ENCODE results near the gene SYNPO. TPM values are rescaled to one million over a fixed set of nuclear protein-coding genes. Genes with fewer than 3 reads are reported as not detected.

Gene SYNPO
- total RNA-seq, 4 donors from 2014 or later: 20.4 to 54.0 (median 39.3) TPM

GRCh38 chr5:150670948-150671310 is 30.5 kb downstream of the SYNPO start:
- Histone ChIP-seq H3K9me3 (no peaks in the 10 kb centered on the region), H3K36me3 (no peaks in the 10 kb centered on the region), H3K27ac (replicated peaks in 1 of 4) (no peak overlapping the region), H3K4me3 (no peak overlapping the region), H3K27me3 (peaks cover 0 to 18% (median 9%) of the 10 kb centered on the region in 4 donors), H3K4me1 (peaks cover 26 to 35% (median 34%) of the 10 kb centered on the region in 4 donors)
- TF ChIP-seq CTCF (IDR thresholded peaks at IDR 0.05): no peak
- TF ChIP-seq POLR2AphosphoS5 (IDR thresholded peaks at IDR 0.05): no peak
- no peak for TF ChIP-seq EP300 (IDR thresholded peaks at IDR 0.05)
- TF ChIP-seq POLR2A (IDR thresholded peaks at IDR 0.05; ENCODE audit: low read depth): no peak
- intact Hi-C loops (cut with DNase I): no loop called here
- DNase-seq (ENCODE audit: extremely low spot score): no peak
- 70% methylated on average over 2 of the region's 2 CpGs for WGBS

- TF ChIP-seq EP300 (IDR thresholded peaks at IDR 0.05) (no peak), POLR2AphosphoS5 (IDR thresholded peaks at IDR 0.05) (no peak), CTCF (IDR thresholded peaks at IDR 0.05) (no peak), POLR2A (IDR thresholded peaks at IDR 0.05; ENCODE audit: low read depth) (no peak)
- H3K9me3 ChIP-seq: no peaks in the 10 kb centered on the region
- no peaks in the 10 kb centered on the region for H3K36me3 ChIP-seq
- H3K4me3 ChIP-seq: peak overlapping the region; percentile 54 to 69 (median 58)
- intact Hi-C loops (cut with DNase I): no loop called here
- DNase-seq (ENCODE audit: extremely low spot score): no peak
- H3K27me3 ChIP-seq: peaks cover 0 to 18% (median 9%) of the 10 kb centered on the region in 4 donors
- 6% methylated on average over 15 of the region's 51 CpGs for WGBS
- peak overlapping the region in 2 of 4 donors; percentile 30 to 43 for H3K27ac ChIP-seq (replicated peaks in 1 of 4)
- peaks cover 26 to 35% (median 34%) of the 10 kb centered on the region in 4 donors for H3K4me1 ChIP-seq
Observed at GRCh38 chr5:150671509-150672236, 31.2 kb downstream of the SYNPO start.

- DNase-seq (ENCODE audit: extremely low spot score): peak; percentile 92
Observed at GRCh38 chr5:150672237-150672883, 31.9 kb downstream of the SYNPO start.

GRCh38 chr5:150672884-150673275 is 32.4 kb downstream of the SYNPO start:
- TF ChIP-seq POLR2AphosphoS5 (IDR thresholded peaks at IDR 0.05): no peak
- Histone ChIP-seq H3K27ac (replicated peaks in 1 of 4) (no peak overlapping the region), H3K4me1 (peaks cover 26 to 35% (median 34%) of the 10 kb centered on the region in 4 donors), H3K36me3 (no peaks in the 10 kb centered on the region), H3K4me3 (peak overlapping the region; percentile 54 to 69 (median 58)), H3K27me3 (peaks cover 0 to 18% (median 9%) of the 10 kb centered on the region in 4 donors), H3K9me3 (no peaks in the 10 kb centered on the region)
- intact Hi-C loops (cut with DNase I): no loop called here
- no peak for DNase-seq (ENCODE audit: extremely low spot score)
- 91% methylated on average over 7 of the region's 7 CpGs for WGBS

More at GRCh38 chr5:150672237-150672883, 31.9 kb downstream of the SYNPO start:
- WGBS: 9% methylated on average over 17 of the region's 38 CpGs
- H3K27me3 ChIP-seq: peaks cover 0 to 18% (median 9%) of the 10 kb centered on the region in 4 donors
- H3K27ac ChIP-seq (replicated peaks in 1 of 4): peak overlapping the region in 2 of 4 donors; percentile 30 to 43
- peaks cover 26 to 35% (median 34%) of the 10 kb centered on the region in 4 donors for H3K4me1 ChIP-seq
- peak overlapping the region; percentile 54 to 69 (median 58) for H3K4me3 ChIP-seq
- no peak for TF ChIP-seq POLR2AphosphoS5 (IDR thresholded peaks at IDR 0.05)
- no peak for TF ChIP-seq POLR2A (IDR thresholded peaks at IDR 0.05; ENCODE audit: low read depth)
- no peak for TF ChIP-seq EP300 (IDR thresholded peaks at IDR 0.05)
- no peak for TF ChIP-seq CTCF (IDR thresholded peaks at IDR 0.05)
- intact Hi-C loops (cut with DNase I): no loop called here
- no peaks in the 10 kb centered on the region for H3K9me3 ChIP-seq
- H3K36me3 ChIP-seq: no peaks in the 10 kb centered on the region

- peaks cover 0 to 18% (median 9%) of the 10 kb centered on the region in 4 donors for H3K27me3 ChIP-seq
- no peak for DNase-seq (ENCODE audit: extremely low spot score)
- H3K4me1 ChIP-seq: peaks cover 26 to 35% (median 34%) of the 10 kb centered on the region in 4 donors
- peak overlapping the region in 3 of 4 donors; percentile 14 to 50 (median 23) for H3K27ac ChIP-seq (replicated peaks in 1 of 4)
- H3K4me3 ChIP-seq: no peak overlapping the region
- TF ChIP-seq POLR2AphosphoS5 (IDR thresholded peaks at IDR 0.05): no peak
- TF ChIP-seq POLR2A (IDR thresholded peaks at IDR 0.05; ENCODE audit: low read depth): no peak
- no peak for TF ChIP-seq CTCF (IDR thresholded peaks at IDR 0.05)
- TF ChIP-seq EP300 (IDR thresholded peaks at IDR 0.05): no peak
- WGBS: 73% methylated on average over 4 of the region's 4 CpGs
- peaks cover 0 to 9% (median 0%) of the 10 kb centered on the region in 4 donors for H3K36me3 ChIP-seq
- intact Hi-C loops (cut with DNase I): no loop called here
- H3K9me3 ChIP-seq: no peaks in the 10 kb centered on the region
Observed at GRCh38 chr5:150674341-150674821, 33.9 kb downstream of the SYNPO start.
